ENCODE results near the gene SLC66A2.

SLC66A2 gene

DNA sequence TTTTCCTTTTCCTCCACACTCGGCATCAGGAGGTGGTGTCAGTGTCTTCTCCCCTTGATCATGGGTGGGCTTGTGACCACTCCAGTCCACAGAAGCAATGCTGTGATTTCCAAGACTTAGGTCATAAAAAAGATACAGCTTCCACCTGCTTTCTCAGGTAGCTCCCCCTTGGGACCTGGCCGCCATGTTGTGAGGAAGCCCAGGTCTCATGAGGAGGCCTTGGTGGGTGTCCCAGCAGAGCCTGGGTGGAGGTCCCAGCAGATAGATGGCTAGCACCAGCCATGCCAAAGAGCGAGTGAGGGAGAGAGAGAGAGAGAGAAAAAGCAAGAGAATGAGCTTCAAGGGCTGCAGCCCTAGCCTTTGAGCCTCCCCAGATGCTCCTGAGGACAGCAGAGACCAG is 16.0 kb downstream of the SLC66A2 start:
- DNase-seq: no peak

DNA sequence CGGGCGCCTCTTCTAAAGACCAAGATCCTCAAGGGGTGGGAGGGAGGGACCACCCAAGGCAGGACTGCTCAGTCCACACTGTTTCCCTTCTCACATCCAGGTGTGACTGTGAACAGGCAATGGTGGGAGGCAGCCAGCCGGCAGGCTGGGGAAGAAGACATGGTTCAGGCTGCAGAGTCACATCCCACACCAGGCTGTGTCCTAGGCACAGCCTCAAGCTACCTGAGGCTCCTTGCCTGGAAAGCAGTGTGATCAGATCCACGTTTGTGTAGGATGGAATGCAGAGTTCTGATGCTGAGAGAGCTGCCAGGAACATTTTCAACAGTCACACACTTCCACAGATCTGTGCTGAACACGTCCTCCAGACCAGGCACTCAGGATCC is 16.4 kb downstream of the SLC66A2 start:
- no peak for DNase-seq

DNA sequence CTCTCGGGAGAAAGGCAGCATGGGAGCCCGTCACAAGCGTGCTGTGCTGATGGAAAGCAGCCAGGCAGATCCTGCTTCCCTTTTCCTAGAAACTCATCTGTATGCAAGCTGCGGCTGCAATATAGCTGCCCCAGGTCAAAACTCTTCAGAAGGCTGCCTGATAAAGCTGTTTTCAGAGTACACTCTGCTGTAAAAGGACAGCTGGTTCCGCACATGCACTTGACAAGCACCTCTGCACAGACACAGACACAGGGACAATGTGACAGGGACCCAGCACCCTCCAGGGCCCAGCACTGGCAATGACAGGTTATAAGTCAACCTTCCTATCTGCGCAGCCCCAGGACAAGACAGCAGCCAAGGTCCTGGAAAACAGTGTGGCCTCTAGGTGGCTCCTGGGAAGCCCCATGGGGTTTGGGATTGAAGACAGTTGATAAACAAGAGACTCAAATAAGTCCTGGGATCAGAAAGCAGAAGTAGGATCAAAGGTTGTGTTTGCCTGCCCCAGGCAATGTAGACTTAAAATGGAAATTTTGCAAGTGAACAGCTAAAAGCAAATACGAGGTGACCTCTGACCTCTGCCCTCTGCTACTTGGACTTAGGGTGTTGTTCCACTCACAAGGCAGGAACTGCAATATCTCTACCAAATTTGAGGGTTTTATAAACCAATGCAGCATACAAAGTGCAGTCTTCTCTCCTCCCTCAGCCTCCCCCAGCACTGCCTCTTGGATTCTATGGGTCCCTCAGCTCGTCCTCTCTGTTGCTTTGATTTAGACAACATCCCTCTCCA is 16.9 kb downstream of the SLC66A2 start:
- no peak for DNase-seq

DNA sequence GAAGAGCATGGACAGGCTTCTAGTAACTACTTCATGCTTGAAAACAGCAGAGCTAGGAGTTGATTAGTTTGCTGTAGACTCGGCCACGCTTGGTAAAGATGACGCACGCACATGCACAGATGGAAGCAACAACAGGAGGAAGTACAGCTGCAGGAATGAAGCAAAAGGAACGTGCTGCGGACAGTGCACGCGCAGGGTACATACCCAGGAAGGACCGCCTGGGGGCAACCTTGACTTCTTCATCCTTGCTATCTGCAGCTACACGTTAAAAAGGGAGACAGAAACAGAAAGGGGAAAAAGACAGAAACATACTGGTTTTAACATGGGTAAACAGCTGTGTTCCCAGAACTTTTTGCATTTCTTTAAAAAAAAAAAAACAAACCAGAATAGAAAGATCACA is 17.7 kb downstream of the SLC66A2 start:
- no peak for DNase-seq

DNA sequence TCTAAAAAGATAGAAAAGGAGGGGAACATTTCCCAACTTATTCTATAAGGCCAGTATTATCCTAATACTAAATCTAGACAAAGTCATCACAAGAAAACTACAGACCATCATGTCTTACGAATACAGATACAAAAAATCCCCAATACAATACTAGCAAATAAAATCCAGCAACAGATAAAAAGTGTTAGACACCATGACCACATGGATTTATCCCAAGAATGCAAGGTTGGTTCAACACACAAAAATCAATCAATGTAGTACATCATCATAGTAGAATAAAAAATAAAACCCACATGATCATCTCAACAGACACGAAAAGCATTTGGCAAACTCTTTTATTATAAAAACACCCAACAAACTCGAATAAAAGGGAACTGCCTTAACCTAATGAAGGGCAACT is 18.5 kb downstream of the SLC66A2 start:
- DNase-seq: no peak

DNA sequence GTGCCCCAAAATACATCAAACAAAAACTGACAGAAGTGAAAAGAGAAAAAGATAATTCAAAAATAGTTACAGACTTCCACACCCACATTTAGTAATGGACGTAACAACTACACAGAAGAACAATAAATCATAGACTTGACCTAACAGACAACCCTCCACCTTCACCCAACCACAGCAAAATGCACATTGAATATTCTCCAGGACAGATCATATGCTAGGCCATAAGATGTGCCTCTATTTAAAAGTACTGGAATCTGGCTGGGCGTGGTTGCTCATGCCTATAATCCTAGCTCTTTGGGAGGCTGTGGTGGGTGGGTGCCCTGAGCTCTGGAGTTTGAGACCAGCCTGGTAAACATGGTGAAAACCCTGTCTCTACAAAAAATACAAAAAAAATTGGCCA is 20.0 kb downstream of the SLC66A2 start:
- DNase-seq: no peak

DNA sequence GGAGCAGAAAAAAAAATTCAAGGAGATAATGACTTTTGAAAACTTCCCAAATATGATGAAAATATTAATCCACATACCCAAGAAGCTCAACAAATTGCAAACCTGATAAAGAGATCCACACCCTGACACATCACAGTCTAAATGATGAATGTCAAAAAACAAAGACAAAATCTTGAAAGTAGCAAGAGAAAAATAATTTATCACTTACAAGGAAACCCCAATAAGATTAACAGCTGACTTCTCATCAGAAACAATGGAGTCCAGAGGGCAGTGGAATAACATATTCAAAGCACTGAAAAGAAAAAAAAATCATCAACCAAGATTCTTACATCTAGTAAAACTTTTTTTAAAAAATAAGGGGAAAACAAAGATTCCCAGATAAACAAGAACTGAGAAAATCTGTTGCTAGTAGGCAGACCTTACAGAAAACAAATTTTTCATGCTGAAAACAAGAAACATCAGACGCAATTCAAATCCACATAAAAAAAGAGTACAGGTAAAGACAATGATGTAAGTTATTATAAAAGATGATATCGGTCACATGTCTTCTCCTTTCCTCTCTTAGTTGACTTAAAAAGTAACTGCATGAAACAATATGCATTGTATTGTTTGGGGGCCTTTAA is 21.3 kb downstream of the SLC66A2 start:
- DNase-seq: no peak

DNA sequence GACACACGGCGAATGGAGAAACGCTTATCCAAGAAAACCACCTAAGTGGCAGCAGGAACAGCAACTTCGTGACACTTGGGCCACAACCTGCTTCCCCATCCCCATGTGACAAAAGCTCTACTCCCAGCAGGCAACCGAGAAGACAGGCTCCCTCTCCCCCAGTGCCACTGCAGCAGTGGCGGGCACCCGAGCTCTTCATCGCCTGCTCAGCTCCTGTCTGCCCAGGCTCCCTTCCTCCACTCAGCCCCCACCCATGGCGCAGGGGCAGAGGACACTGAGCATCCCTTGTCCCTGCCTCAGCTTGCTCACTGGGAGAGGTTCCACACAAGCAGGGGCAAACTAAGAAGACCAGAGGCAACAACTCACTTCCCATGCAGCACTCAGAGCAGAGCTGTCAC is 22.9 kb downstream of the SLC66A2 start:
- DNase-seq: no peak

DNA sequence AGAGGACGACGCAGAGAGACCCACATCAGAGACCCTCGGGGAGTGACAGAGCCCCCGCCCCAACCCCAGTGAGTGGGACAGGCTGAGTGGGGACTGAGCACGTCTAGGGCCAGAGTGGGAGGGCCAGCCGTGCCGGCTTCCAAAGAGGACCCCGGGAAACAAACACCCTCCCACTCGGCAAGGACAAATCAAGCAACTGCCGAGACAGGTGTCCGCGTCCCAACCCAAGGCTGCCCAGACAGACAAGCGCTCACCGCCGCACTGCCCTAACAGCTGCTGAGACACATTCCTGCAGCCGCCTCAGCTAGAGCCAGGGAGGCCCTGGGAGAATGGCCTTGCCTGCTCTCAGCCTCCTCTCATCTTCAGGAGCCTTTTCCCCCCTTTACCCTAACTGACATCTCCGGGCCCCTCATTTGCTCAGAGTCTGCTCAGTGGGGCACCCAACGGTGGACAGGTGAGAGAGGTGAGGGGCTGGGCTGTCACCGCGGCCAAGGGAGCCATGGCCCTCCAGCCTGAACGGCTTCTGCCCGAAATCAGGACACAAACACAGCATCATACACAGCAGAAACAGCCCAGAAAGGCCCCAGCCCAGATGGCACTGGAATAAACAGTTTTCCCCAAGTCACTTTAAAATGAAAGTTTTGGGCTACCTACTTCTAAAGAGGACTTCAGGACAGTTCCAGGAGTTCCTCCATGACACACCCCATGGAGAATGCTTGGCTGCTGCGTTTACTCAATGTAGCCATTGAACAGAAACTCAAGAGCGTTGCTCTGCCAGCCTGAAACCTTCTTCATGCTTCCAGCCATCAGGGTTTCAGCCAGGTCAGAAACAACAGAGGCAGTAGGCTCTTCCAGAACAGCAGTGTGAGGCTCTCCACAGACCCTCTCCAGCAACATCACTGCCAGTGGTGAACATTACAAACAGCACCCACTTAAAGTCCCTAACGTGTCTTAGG is 23.6 kb downstream of the SLC66A2 start:
- DNase-seq: no peak

DNA sequence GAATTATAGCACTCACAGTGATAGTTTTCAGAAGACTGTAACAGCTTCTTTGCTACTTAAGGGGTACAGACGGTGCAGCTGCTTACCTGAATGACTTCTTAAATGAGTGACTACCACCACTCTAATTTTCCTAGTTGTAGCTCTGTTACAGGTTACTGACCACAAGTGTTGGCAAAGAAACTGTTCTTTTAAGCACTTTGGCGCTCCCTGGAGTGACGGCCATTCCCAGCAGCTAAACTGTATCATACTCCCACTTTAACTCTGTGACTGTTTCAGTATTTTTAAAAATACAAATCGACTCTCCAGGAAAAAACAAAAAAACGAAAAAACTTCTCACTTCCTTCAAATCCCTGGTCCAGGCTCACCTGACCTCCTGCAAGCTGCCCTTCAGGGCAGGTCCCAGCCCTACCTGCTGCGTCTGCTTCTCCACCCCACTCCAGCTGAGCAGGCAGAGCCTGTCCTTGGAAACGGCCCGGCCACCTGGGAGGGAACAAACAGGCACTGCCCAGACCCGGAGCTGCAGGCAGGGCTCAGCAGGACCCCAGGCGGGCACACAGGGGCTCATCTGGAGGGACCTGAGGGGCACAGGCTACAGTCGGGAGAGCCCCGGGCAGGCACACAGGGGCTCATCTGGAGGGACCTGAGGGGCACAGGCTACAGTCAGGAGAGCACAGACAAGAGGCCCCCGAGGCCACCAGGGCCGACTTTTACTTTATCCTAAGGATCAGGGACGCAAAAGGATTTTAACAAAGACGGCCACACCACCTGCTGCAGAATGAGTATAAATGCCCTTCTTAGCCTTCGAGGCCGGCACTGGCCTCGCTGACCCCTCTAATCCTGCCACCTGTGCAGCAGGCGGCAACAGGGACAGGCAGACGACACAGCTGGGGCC is 24.5 kb downstream of the SLC66A2 start:
- DNase-seq: no peak

DNA sequence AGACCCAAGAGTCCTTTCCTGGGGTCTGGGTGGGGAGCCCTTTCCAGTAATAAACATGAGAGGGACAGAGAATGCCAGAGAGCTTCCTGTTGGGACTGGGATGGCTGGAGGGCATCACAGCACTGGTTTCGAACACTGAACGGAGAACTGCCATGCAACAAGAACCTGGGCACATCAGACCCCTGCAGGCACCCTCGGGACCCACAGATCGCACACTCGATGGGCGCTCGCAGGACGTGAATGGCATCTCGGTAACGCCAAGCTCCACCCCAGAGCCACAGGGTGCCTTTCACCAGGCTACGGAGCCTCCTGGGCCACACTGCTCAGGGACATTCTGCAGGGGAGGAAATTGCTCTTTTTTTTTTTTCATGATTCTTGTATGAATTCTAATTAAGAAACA is 25.1 kb downstream of the SLC66A2 start:
- DNase-seq: no peak

DNA sequence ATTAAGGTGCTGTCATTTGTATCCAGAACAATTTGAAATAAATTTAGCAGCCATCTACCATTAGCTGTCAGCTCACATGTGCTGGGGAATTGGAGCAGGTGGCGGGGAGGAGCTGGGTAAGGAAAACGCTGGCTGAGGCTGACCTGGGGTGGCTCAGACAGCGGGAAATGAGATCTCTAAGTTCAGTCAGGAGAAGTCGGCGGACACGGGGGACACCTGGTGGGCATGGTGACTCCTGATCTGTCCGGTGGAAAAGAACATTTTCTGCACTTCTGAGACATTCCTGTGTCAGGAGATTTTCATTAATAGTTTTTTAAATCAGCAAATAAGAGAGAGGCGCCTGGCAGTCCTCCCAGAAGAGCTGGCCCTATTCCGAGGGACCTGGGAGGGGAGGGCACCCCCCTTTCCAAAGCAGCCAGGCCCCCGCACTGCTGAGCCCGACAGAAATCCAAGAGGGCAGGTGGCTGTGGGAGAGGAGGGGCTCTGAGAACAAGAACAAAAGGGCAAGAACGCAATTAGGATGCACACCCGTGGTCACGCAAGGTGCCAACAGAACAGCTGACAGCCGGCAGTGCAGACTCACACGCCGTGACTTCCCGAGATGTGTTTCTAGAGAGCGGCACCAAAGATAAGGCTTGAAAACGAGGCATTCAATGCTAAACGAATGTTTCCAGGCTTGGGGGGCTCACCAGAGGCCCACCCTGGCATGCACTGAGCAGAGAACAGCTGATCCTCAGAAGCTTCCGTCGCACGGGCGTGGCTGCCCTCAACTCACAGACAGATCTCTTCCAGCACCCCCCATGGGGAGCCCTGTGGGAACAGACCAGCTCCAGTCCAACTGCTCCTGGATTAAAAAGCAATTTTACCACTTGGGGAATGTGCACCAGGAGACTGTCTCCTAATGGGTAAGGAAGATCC is 26.4 kb downstream of the SLC66A2 start:
- no peak for DNase-seq

DNA sequence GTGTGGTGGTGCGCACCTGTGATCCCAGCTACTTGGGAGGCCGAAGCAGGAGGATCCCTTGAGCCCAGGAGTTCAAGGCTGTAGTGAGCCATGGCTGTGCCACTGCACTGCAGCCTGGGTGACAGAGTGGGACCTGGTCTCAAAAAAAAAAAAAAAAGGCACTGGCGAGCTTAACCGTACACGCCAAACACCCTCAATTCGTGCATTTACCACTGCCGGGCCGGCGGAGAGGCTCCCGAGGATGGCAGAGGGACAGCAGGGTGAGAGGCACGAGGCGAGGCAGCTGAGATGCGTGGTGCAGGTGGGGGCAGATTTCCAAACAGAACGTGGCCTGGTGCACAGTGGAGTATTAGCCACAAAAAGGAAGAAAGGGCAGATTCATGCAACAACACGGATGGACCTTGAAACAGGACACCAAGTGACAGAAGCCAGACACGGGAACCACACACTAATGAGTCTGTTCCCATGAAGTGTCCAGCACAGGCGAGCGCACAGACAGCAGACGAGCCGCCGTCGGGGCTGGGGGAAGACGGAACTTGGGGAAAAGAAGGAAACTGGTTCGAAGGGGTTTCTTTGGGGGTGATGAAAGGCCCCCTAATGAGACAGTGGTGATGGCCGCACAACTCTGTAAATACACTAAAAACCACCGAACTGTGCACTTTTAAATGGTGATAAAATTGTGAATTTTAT is 27.4 kb downstream of the SLC66A2 start:
- no peak for DNase-seq

DNA sequence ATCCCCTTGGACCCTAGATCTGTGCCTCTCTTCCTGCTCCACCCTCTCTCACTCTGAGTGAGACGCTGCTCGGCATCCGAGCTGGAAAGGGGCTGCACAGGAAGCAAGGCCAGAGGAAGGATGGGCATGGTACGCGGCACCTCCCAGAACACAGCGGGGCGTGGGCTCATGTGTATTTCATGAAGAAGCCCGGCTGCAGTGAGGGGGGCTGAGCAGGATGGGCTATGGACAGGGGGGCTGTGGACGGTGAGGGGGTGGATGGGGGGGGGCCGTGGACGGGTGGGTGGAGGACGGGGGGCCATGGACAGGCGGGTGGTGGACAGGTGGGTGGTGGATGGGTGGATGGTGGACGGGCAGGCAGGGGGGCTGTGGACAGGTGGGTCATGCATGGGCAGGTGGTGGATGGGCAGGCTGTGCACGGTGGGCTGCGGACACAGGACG is 28.5 kb downstream of the SLC66A2 start:
- DNase-seq: no peak

DNA sequence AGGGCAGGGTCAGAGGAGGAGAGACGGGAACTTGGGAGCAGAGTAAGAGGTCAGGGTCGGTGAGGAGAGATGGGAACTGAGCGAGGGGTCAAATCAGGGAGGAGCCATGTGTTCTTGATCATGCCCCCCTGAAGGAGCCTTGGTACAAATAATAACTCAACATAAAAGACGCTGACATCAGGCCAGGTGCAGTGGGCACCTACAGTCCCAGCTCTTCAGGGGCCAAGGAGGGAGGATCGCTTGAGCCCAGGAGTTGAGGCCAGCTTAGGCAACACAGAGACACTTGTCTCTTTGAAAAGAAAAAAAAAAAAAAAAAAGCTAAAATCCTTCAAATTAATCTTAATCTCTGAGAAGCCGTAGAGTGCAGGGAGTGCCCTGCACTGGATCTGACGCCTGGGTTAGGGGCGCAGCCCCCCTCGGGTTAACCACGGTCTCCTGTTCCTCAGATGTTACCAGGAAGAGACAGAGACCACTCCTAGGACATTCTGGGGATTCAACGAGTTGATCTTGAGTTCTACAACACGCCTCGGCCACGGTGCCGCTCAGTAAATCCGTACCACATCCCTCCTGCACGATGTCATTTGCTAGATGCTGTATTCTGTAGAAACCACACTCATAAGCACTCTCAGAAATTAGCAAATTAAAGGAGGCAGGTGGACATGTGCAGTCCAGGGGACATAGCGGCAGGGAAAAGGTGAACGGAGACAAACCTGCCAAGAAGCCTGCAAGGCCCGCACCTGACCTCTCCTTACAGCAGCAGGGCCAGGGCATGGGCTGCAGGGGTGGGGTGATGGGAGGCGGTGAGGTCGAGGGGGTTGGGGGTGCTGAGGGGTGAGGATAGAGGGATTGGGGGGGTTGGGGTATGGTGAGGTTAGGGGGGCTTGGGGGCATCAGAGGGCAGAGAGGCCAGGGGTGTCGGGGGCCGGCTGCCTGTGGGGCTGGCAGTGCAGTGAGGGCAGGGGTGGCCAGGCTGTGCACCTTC is 29.2 kb downstream of the SLC66A2 start:
- no peak for DNase-seq

DNA sequence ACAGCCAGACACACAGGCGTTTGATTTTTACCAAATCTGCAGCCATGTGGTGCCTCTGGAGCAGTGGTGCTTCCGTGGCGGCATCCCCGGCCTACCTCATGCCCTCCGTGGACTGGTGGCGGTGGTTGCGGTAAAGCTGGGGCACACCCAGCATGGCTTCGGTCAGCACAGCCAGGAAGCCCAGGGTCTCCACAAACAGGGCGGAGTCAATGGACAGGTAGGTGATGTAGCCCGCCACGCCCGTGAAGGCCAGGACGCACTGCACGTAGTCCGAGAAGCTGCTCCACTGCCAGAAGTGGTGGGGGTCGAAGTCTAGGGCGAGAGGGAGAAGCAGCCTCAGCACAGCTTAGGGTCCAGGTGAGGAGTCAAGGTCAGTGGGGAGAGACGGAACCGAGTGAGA is 32.4 kb downstream of the SLC66A2 start:
- DNase-seq: no peak

DNA sequence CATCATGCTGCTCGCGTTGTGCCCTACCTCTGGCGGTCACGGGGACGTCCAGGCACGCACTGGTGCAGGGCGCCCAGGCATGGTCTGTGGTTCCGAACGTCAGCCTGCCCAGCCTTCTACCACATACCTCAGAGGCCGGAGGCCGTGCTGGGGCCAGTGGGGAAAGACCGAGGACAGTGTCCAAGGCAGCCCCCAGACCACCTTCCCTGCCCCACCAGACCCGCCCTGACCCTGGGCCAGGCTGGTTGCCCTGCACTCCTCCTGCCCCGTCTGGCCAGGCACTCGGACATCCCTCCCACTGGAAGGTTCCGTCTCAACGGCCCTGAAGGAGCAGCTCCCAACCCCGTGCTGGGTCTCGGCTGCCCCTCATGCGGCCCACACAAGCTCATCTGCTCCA is 32.8 kb downstream of the SLC66A2 start:
- DNase-seq: no peak

DNA sequence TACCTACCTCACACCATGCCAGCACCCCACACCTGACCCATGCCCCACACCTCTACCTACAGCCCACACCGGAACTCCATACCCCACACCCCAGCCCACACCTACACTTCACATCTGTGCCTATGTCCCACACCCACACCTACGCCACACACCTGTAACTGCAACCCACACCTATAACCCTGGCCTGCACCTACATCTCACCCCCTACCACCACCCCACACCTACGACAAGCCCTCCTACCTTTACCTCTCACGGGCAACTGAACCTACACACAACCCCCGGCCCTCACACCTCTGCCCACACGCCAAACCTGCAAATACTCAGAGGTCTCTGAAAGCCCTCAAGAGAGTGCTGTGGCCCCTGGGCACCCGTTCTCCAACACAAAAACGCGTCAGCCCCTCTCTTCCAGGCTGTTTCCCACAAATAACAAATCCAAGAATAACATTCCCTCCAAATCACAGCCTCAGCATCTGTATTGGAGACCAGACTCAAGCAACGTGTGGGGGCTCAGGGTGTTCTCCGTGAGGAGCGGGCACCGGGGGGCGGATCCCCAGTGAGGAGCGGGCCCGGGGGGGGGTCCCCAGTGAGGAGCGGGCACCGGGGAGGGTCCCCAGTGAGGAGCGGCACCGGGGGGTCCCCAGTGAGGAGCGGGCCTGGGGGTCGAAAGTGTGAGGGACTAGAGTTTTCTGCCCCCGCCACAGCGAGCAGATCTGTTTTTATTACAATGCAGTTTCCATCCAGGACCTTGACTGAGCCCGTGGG is 33.4 kb downstream of the SLC66A2 start:
- no peak for DNase-seq
